Suppressor macrophage (primary cell): ENCODE results near the gene SIRT7.

ENCODE experiments used
- DNase-seq, 4 experiments: peaks; one replicate each; pipeline ENCODE4 v3.0.0-alpha.2; 2020 to 2022

SIRT7 gene

DNA sequence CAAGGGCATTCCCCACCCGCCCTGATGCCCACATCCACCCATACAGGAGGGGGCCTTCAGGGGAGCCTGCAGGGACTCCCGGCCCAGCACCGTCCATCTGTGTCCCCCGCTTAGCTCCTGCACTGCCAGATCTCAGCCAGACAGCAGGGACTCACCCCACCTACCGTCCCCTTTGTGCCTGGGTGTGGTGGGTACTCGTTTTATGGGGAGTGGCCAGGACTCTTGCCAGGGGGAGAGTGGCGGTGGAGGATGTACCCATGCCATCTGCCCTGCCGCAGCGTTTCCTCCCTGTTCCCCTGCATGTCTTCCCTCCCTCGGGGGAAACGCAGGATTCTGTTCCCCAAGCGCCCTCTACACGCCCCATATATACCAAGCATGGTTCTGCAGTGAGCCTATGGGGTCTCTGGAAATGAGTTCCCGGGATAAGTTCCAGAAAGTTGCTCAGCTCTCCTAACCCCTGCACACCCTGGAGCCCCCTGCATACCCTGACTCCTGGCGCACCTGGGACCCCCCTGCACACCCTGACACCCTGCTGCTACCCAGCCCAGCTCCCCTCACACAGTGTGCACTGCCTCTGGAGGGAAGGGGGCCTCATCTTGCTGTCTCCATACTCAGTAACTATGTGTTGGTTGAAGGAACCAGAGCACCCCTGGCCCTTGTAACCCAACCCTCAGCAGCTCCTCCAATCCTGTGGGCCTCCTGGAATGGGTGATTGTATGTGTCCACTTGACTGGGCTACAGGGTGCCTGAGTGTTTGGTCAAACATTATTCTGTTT is 13.8 kb upstream of the SIRT7 start:
- no peak for DNase-seq

- DNase-seq = no peak
Measured at GRCh38 chr17:81931189-81931556, 13.2 kb upstream of the SIRT7 start.

DNA sequence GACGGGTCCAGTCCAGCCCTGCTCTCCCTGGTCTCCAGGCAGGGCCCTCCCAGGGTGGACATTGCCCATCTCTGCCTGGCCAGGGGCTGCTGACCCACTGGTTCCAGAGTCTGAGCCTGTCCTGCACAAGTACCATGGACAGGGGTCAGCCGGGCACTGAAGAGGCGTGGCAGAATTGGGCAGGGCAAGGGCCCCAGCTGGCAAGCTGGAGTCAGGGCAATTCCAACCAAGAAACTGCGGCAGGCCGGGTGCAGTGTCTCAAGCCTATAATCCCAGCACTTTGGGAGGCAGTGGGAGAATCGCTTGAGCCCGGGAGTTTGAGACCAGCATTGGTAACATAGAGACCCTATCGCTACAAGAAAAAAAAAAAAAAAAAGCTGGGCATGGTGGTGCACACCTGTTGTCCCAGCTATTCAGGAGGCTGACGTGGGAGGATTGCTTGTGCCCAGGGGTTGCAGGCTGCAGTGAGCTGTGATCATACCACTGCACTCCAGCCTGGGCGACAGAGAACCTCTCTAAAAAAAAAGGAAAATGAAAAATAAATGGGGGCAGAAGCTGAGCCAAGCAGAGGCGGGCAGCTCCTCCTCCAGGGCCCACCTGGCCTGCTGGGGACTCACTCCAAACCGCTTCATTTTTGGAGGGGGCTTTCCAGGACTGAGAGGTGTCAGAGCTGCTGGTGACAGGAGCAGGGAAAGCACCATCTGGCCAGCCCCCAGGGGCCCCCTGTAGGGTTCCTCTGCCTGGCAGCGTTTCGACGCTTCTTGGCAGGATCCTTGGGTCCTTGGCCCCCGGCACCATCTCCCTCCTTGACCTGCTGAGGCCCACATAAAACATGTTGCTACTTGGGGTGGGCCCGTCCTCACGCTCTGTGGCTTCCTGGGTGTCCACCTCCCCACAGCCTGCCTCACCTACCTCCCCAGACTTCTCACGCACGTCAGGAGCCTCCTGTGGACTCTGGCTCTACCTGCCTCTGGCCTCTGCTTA is 12.5 kb upstream of the SIRT7 start:
- DNase-seq = peak in 3 of 4 experiments; percentile 21 to 47 (median 31)

- no peak for DNase-seq
Measured at GRCh38 chr17:81929253-81930141, 11.5 kb upstream of the SIRT7 start.

- no peak for DNase-seq
Measured at GRCh38 chr17:81928544-81929252, 10.7 kb upstream of the SIRT7 start.

GRCh38 chr17:81927653-81928543 is 9.9 kb upstream of the SIRT7 start, which contains the start of gene MAFG:
Gene MAFG, minus strand, starts transcription at chr17:81927735. Its CDS starts 4,550 bp downstream, at chr17:81923185.
- peak; percentile 97 to 99 (median 98) for DNase-seq

GRCh38 chr17:81927152-81927652 is 9.2 kb upstream of the SIRT7 start:
- peak in 1 of 4 experiments; percentile 45 for DNase-seq

GRCh38 chr17:81926451-81927151 is 8.6 kb upstream of the SIRT7 start:
- DNase-seq = peak; percentile 85 to 92 (median 91)

DNA sequence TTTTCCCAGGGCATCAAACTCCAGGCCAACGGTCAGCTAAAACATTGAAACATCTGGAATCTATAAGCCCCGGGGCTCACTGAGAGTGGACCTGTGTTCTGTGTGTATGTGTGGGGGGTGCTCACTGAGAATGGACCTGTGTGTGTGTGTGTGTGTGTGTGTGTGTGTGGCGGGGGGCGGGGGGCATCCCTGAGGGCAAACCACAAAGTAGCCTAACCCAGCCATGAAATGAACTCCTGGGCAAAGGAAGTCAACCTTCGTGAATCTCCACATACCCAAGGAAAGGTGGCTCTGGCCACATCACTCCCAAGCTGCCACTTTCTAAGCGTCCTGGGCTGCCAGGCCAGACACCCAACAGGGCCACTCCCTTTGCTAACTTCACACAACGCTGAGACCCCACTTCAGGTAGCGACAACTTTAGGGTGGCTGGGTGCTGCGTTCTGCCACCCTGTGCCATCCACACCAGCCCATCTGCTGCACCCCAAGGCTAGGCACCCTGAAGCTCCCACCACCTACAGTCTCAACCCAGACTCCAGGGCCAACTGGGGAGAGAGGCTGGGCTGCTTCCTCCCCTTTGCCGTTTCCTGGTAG is 8.0 kb upstream of the SIRT7 start:
- no peak for DNase-seq

DNA sequence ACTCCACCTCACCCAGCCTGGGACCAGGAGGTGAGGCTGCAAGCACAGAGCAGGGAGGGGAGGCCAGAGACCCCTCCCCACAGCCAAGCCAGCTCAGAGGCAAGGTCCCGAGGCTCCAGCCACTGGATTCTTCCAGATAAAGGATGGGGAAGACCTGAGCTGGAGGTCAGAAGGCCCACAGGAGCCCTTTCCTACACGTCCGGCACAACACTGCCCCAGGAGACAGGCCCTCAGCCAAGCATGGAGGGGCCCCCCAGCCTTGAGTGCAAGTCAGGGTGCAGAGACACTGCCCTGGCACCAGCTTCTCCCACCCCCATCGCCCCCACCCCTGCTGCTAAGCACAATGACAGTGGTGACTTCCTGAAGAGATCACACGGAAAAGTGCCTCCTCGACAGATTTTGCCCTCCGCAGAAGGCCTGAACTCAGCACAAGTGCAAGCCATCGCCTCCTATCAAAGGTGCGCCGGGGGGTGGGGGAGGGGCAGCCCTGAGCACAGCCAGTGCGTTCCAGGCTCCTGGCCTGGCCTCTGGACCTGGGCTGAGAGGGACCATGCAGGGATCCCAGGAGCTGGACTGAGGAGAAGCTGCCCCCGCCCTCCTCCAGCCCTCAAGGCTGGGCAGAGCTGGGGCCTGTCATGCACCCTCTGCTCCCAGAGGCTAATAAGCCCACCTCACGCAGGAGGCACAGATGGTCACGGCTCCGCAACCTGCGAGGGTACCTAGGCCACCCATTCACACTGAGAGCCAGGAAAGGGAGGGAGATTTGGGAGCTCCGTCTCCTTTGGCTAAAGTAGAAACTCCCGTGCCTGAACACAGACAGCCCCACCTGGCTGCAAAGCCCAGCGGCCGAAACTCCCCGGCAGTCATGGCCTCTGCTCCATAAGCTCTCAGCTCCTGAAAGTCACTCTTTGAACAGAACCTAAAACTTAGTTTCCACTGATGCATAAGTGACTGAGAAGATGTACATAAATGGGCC is 6.9 kb upstream of the SIRT7 start:
- peak in 3 of 4 experiments; percentile 24 to 51 (median 32) for DNase-seq

DNA sequence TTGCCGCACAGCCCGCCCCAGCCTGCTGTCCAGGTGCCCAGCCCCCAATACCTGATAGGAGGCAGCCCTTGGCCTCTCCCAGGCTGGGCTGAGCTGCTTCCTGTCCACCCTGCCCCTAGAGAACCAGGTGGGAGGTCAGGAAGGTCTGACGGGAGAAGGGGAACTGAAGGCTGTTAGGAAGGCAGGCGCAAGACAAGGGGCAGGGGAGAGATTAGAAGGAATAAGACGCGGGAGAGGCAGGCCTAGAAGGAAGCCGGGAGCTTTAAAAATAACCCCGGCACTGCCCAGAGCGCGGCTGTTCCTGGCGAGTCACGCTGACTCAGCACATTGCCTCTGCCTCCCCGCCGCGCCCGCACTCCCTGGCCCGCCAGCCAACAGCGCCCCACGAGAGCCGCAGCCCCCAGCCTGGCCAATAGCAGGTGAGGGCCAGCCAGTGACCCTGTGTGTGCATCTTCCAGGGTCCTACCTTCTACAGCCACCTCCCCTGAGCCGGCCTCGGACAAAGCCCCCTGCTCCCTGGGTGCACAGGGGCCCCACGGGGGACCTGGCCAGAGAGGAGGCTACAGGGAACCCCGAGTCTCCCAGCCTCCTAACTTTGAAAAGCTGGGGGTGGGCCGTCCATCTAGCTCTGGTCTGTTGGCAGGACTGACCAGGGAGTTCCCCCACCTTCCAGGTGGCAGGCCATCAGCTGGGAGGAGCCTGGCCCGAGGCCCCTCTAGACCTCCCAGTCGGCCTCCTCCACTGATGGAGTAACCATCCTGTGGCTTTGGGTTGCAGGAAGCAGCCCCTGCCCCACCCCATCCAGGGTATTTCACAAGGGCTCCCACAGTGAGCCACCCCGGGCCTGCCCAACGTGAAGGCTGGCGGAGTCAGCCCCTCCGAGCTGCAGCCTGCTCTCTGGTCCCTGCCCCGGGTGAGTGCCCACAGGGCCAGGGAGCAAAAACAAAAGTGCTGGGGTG is 5.6 kb upstream of the SIRT7 start:
- peak; percentile 89 to 95 (median 92) for DNase-seq

DNA sequence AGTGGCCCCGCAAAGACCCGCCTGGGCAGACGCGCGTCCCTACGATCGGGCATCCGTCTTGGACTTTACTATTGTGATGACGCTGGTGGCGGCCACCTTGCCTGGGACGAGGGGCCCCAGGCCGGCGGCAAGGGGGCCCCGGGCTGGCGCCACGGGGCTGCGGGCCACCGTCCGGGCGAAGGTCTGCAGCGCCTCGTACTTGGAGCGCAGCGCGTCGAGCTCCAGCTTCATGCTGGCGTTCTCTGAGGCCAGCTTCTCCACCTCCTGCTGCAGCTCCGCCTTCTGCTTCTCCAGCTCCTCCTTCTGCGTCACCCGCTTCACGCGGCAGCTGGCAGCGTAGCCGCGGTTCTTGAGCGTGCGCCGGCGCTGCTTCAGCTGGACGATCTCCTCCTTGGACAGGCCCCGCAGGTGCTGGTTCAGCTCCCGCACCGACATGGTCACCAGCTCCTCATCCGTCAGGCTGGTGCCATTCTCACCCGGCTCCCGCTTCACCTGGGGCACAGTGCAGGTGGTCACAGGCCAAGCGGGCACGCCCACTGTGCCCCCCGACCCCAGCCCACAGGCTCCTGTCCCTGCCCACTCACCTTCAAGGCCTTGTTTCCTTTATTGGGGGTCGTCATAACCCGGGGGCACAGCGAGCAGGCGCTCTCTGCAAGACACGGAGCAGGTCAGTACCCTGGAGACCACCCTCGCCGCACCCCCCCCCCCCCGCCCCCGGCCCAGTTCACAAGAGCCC is 4.8 kb upstream of the SIRT7 start:
- peak; percentile 9 to 41 (median 36) for DNase-seq

GRCh38 chr17:81921996-81922565 is 4.1 kb upstream of the SIRT7 start:
- DNase-seq = no peak

- no peak for DNase-seq
Measured at GRCh38 chr17:81921537-81921862, 3.5 kb upstream of the SIRT7 start.

- DNase-seq = peak; percentile 52 to 79 (median 74)
Measured at GRCh38 chr17:81920612-81921536, 2.9 kb upstream of the SIRT7 start.
